Mesenchymal stem cell (in vitro differentiated cells and primary cell): ENCODE measurements around the gene TRPM2.

ENCODE experiments used
- DNase-seq: peaks from one replicate; pipeline ENCODE4 v3.0.0-alpha.2; 2013
- H2AFZ ChIP-seq: one replicate; pipeline ENCODE4 v1.6.1; 2013; ENCODE audit warnings: low read depth, mild to moderate bottlenecking, control low read depth, inconsistent platforms, low read length, moderate library complexity
- H2AK5ac ChIP-seq: 2 replicates; pipeline ENCODE4 v1.6.1; 2013; ENCODE audit warnings: low read length, moderate library complexity, mild to moderate bottlenecking, inconsistent platforms; ENCODE audit not compliant: severe bottlenecking
- H2BK120ac ChIP-seq: one replicate; pipeline ENCODE4 v1.6.1; 2013; ENCODE audit warnings: low read depth, mild to moderate bottlenecking, inconsistent platforms, low read length, moderate library complexity
- H2BK12ac ChIP-seq, 2 experiments: one replicate each; pipeline ENCODE4 v1.6.1; 2013; ENCODE audit warnings: inconsistent platforms in 2 of 2, low read length in 2 of 2, mild to moderate bottlenecking in 2 of 2, moderate library complexity in 2 of 2, control low read depth in 1 of 2
- H2BK15ac ChIP-seq: one replicate; pipeline ENCODE4 v1.6.1; 2013; ENCODE audit warnings: mild to moderate bottlenecking, low read depth, inconsistent platforms; ENCODE audit not compliant: poor library complexity, severe bottlenecking
- H2BK5ac ChIP-seq: 2 replicates; pipeline ENCODE4 v1.6.1; 2013; ENCODE audit warnings: low read depth, mild to moderate bottlenecking, low read length, control low read depth, inconsistent platforms; ENCODE audit not compliant: poor library complexity, severe bottlenecking
- H3K14ac ChIP-seq, 2 experiments: one replicate each; pipeline ENCODE4 v1.6.1; 2013; ENCODE audit warnings: inconsistent platforms in 2 of 2, low read length in 2 of 2, control low read depth in 1 of 2, mild to moderate bottlenecking in 1 of 2, moderate library complexity in 1 of 2
- H3K18ac ChIP-seq, 2 experiments: one replicate each; pipeline ENCODE4 v1.6.1; 2013; ENCODE audit warnings: inconsistent platforms in 2 of 2, low read length in 2 of 2, control low read depth in 1 of 2, low read depth in 1 of 2, mild to moderate bottlenecking in 1 of 2
- H3K23ac ChIP-seq, 2 experiments: one replicate each; pipeline ENCODE4 v1.6.1; 2013; ENCODE audit warnings: inconsistent platforms in 2 of 2, low read length in 2 of 2, mild to moderate bottlenecking in 2 of 2, moderate library complexity in 2 of 2, control low read depth in 1 of 2
- H3K27ac ChIP-seq: 2 replicates; pipeline ENCODE4 v1.5.1; 2013; ENCODE audit warnings: mild to moderate bottlenecking, moderate library complexity, low read length, control low read depth, inconsistent platforms; ENCODE audit not compliant: poor library complexity, severe bottlenecking
- H3K27me3 ChIP-seq, 2 experiments: 2 replicates each; pipeline versions ENCODE4 v1.6.1 to v1.7.0; 2013; ENCODE audit warnings: low read length in 2 of 2, mild to moderate bottlenecking in 2 of 2, moderate library complexity in 2 of 2, control low read depth in 1 of 2, inconsistent platforms in 1 of 2; ENCODE audit not compliant: control insufficient read depth in 1 of 2, insufficient read depth in 1 of 2
- H3K36me3 ChIP-seq, 2 experiments: 2 replicates each; pipeline versions ENCODE4 v1.6.1 to v1.7.0; 2013; ENCODE audit warnings: low read length in 2 of 2, control low read depth in 1 of 2, inconsistent platforms in 1 of 2, low read depth in 1 of 2, mild to moderate bottlenecking in 1 of 2; ENCODE audit not compliant: insufficient read depth in 2 of 2, control insufficient read depth in 1 of 2
- H3K4ac ChIP-seq, 2 experiments: one replicate each; pipeline ENCODE4 v1.6.1; 2013; ENCODE audit warnings: inconsistent platforms in 2 of 2, low read length in 2 of 2, mild to moderate bottlenecking in 2 of 2, moderate library complexity in 2 of 2, control low read depth in 1 of 2, low read depth in 1 of 2
- H3K4me1 ChIP-seq: 2 replicates; pipeline ENCODE4 v1.6.1; 2013; ENCODE audit warnings: low read depth, low read length, control low read depth; ENCODE audit not compliant: control insufficient read depth, insufficient read depth
- H3K4me2 ChIP-seq: 2 replicates; pipeline ENCODE4 v1.6.1; 2013; ENCODE audit warnings: low read length, mild to moderate bottlenecking, inconsistent platforms; ENCODE audit not compliant: poor library complexity, severe bottlenecking
- H3K4me3 ChIP-seq, 2 experiments: 2 replicates each; pipeline versions ENCODE4 v1.5.1 to v1.7.0; 2013; ENCODE audit warnings: low read length in 2 of 2, mild to moderate bottlenecking in 2 of 2, control low read depth in 1 of 2, low read depth in 1 of 2; ENCODE audit not compliant: insufficient read depth in 1 of 2
- H3K79me1 ChIP-seq: replicated peaks from 2 replicates; pipeline ENCODE4 v1.6.1; 2013; ENCODE audit warnings: mild to moderate bottlenecking, control low read depth, low read length, inconsistent platforms; ENCODE audit not compliant: poor library complexity, severe bottlenecking
- H3K9ac ChIP-seq: 2 replicates; pipeline ENCODE4 v1.7.0; 2013; ENCODE audit warnings: mild to moderate bottlenecking, low read length, moderate library complexity
- H3K9me3 ChIP-seq: 2 replicates; pipeline ENCODE4 v1.7.0; 2013; ENCODE audit warnings: mild to moderate bottlenecking, low read length; ENCODE audit not compliant: control insufficient read depth
- H4K8ac ChIP-seq: one replicate; pipeline ENCODE4 v1.6.1; 2013; ENCODE audit warnings: inconsistent platforms, mild to moderate bottlenecking, low read length, moderate library complexity
- H4K91ac ChIP-seq: one replicate; pipeline ENCODE4 v1.6.1; 2013; ENCODE audit warnings: mild to moderate bottlenecking, low read length, inconsistent platforms
- WGBS: methylation state at CpG from one replicate; pipeline ENCODE4 v1.1.7; 2013; ENCODE audit warnings: mixed read lengths; 5-methylcytosine and 5-hydroxymethylcytosine counted together

Gene TRPM2

GRCh38 chr21:44450999-44451398, 97.6 kb downstream of the TRPM2 start:
- 93% methylated on average over 14 of the region's 14 CpGs for WGBS
- peaks cover 7% of the 10 kb centered on the region for H3K4me1 ChIP-seq
- H3K4me3 ChIP-seq: no peak overlapping the region

DNA sequence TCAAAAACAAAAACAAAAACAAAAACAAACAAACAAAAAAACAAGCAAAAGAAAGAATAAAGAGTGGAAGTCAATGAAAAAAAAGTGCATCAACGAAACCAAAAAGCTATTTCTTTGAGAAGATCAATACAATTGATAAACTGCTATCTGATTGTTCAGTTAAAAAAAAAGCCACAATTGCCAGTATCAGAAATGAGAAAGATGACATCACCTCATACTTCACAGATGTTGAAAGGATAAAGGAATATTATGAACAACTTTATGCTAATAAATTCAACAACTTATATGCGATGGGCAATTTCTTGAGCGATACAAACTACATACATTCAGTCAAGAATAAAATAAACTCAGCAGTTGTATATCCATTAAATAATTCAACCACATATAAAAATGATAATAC, 99.7 kb downstream of the TRPM2 start:
- no peak overlapping the region for H3K4me2 ChIP-seq
- H2AK5ac ChIP-seq: no peak overlapping the region
- H3K9ac ChIP-seq: no peak overlapping the region
- H3K36me3 ChIP-seq: peaks cover 0 to 7% of the 10 kb centered on the region in 2 experiments
- over 99% methylated on average over 2 of the region's 3 CpGs for WGBS
- H3K4me1 ChIP-seq: peaks cover 11% of the 10 kb centered on the region
- H2AFZ ChIP-seq: no peak overlapping the region
- H2BK120ac ChIP-seq: no peak overlapping the region
- peaks cover 24 to 43% of the 10 kb centered on the region in 2 experiments for H3K27me3 ChIP-seq
- H3K14ac ChIP-seq: no peak overlapping the region
- DNase-seq: no peak
- H2BK5ac ChIP-seq: no peak overlapping the region
- H3K9me3 ChIP-seq: peaks cover 7% of the 10 kb centered on the region
- no peak overlapping the region for H4K8ac ChIP-seq
- H3K79me1 ChIP-seq: no peaks in the 10 kb centered on the region
- no peak overlapping the region for H2BK15ac ChIP-seq
- H4K91ac ChIP-seq: no peak overlapping the region
- H3K27ac ChIP-seq: no peak overlapping the region
- H2BK12ac ChIP-seq: no peak overlapping the region
- no peak overlapping the region for H3K18ac ChIP-seq
- no peak overlapping the region for H3K4ac ChIP-seq
- no peak overlapping the region for H3K23ac ChIP-seq
- H3K4me3 ChIP-seq: no peak overlapping the region

More at GRCh38 chr21:44450999-44451398, 97.6 kb downstream of the TRPM2 start:
- DNase-seq: no peak
- H2AFZ ChIP-seq: no peak overlapping the region
- no peak overlapping the region for H3K27ac ChIP-seq
- H3K9me3 ChIP-seq: peaks cover 7% of the 10 kb centered on the region
- H2BK5ac ChIP-seq: no peak overlapping the region
- no peak overlapping the region for H3K23ac ChIP-seq
- H2AK5ac ChIP-seq: no peak overlapping the region
- no peak overlapping the region for H4K91ac ChIP-seq
- H2BK15ac ChIP-seq: no peak overlapping the region
- no peak overlapping the region for H3K14ac ChIP-seq
- no peak overlapping the region for H3K18ac ChIP-seq
- H3K4ac ChIP-seq: no peak overlapping the region
- no peaks in the 10 kb centered on the region for H3K36me3 ChIP-seq
- H2BK120ac ChIP-seq: no peak overlapping the region
- H3K9ac ChIP-seq: no peak overlapping the region
- peaks cover 24 to 62% of the 10 kb centered on the region in 2 experiments for H3K27me3 ChIP-seq
- no peak overlapping the region for H2BK12ac ChIP-seq
- no peaks in the 10 kb centered on the region for H3K79me1 ChIP-seq
- no peak overlapping the region for H4K8ac ChIP-seq
- no peak overlapping the region for H3K4me2 ChIP-seq

DNA sequence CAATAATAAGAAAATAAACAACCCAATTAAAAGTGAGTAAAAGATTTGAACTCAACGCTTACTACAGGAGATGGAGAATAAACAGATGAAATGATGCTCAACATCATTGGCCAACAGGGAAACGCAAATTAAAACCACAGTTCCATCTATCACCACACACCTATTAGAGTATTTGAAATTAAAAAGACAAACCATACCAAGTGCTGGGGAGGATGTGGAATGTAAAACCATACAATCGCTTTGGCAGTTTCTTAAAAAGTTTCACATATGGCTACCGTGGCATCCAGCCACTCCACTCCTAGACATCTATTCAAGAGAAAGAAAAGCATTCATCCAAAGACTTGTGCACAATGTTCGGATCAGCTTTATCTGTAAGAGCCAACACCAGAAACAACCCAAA, 100.6 kb downstream of the TRPM2 start:
- no peak overlapping the region for H4K8ac ChIP-seq
- no peaks in the 10 kb centered on the region for H3K79me1 ChIP-seq
- H2BK12ac ChIP-seq: no peak overlapping the region
- H2AFZ ChIP-seq: no peak overlapping the region
- no peak overlapping the region for H3K4ac ChIP-seq
- H2AK5ac ChIP-seq: no peak overlapping the region
- no peak overlapping the region for H3K14ac ChIP-seq
- no peak overlapping the region for H2BK15ac ChIP-seq
- 80% methylated on average over 3 of the region's 5 CpGs for WGBS
- no peak overlapping the region for H3K4me2 ChIP-seq
- H3K4me3 ChIP-seq: no peak overlapping the region
- H2BK120ac ChIP-seq: no peak overlapping the region
- peaks cover 0 to 7% of the 10 kb centered on the region in 2 experiments for H3K36me3 ChIP-seq
- H2BK5ac ChIP-seq: no peak overlapping the region
- no peak overlapping the region for H3K27ac ChIP-seq
- no peak overlapping the region for H3K9ac ChIP-seq
- H3K9me3 ChIP-seq: peaks cover 7% of the 10 kb centered on the region
- peaks cover 20 to 34% of the 10 kb centered on the region in 2 experiments for H3K27me3 ChIP-seq
- H4K91ac ChIP-seq: no peak overlapping the region
- DNase-seq: no peak
- H3K23ac ChIP-seq: no peak overlapping the region
- H3K18ac ChIP-seq: no peak overlapping the region
- H3K4me1 ChIP-seq: peaks cover 9% of the 10 kb centered on the region

GRCh38 chr21:44454747-44455523, 101.5 kb downstream of the TRPM2 start, which contains the start of gene LRRC3:
TSS of gene LRRC3 (plus strand) at chr21:44455510. CDS start at chr21:44456645, 1,135 bp downstream.
- H2BK5ac ChIP-seq: no peak within 1 kb of the TSS
- 17% methylated on average over 13 of the region's 45 CpGs for WGBS
- H3K9ac ChIP-seq: peak within 1 kb of the TSS; percentile 61
- no peak within 1 kb of the TSS for H3K4ac ChIP-seq
- H3K4me3 ChIP-seq: peak within 1 kb of the TSS; percentile 61 to 76
- H3K27me3 ChIP-seq: peaks cover 20 to 25% of the 10 kb centered on the region in 2 experiments
- peak within 1 kb of the TSS in 1 of 2 experiments; percentile 37 for H3K18ac ChIP-seq
- H3K4me2 ChIP-seq: peak within 1 kb of the TSS; percentile 88
- no peak within 1 kb of the TSS for H3K14ac ChIP-seq
- no peaks in the 10 kb centered on the region for H3K79me1 ChIP-seq
- peak within 1 kb of the TSS; percentile 58 for H2AFZ ChIP-seq
- no peak within 1 kb of the TSS for H4K91ac ChIP-seq
- H3K27ac ChIP-seq: no peak within 1 kb of the TSS
- no peak within 1 kb of the TSS for H2AK5ac ChIP-seq
- peak within 1 kb of the TSS; percentile 57 for H2BK15ac ChIP-seq
- peaks cover 9% of the 10 kb centered on the region for H3K4me1 ChIP-seq
- no peak within 1 kb of the TSS for H4K8ac ChIP-seq
- H2BK12ac ChIP-seq: no peak within 1 kb of the TSS
- H2BK120ac ChIP-seq: peak within 1 kb of the TSS; percentile 67
- peaks cover 7% of the 10 kb centered on the region for H3K9me3 ChIP-seq
- no peak within 1 kb of the TSS for H3K23ac ChIP-seq
- peak; percentile 85 for DNase-seq
- H3K36me3 ChIP-seq: peaks cover 0 to 7% of the 10 kb centered on the region in 2 experiments
